HG02981 (cell line): ENCODE results near the gene NR5A2.
"Not testable (repeated sequence)": the region's sequence is repeated elsewhere in the genome, so short reads cannot be mapped to it uniquely, and the experiment has no call there.

Experiments used
- ATAC-seq: cut with Tn5 transposase; IDR thresholded peaks from one replicate; pipeline ENCODE4 v1.9.1; 2021; ENCODE audit warnings: mild to moderate bottlenecking, moderate library complexity; ENCODE audit not compliant: unreplicated experiment

The NR5A2 gene

DNA sequence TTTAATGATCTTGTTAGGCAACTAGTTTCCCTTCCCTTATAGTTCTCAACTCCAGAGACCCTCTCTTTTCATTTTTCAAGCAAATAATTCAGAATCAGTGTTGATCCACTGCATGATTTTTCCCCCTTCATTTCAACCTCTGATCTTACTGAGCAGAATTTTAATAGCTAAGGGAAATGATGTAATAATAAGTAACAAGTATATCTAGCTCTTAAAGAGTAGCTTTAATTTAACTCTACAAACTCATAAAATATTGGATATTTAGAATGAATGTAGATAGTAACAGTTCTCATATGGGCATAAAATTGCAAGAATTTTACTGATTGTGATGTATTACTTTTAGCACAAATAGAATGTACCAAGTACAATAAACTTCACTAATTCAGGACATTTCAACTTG lies 130.2 kb downstream of the NR5A2 start:
- no peak for ATAC-seq

DNA sequence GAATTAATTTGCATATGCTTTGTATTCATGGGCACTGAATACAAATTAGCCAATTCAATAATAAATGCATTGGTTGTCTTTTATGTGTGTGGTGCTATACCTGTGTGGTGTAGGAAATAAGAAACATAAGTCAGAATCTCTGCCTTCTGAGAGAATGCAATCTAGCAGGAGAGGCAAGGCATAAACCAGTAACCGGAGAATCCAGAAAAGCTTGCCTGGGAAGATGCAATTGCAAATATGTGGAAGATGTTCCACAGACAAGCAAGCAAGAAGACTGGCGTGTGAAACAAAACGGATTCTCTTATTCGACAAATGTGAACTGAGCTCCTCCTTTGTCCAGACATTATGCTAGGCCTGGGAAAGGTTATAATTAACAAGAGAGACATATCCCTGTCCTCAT lies 134.3 kb downstream of the NR5A2 start:
- no peak for ATAC-seq

DNA sequence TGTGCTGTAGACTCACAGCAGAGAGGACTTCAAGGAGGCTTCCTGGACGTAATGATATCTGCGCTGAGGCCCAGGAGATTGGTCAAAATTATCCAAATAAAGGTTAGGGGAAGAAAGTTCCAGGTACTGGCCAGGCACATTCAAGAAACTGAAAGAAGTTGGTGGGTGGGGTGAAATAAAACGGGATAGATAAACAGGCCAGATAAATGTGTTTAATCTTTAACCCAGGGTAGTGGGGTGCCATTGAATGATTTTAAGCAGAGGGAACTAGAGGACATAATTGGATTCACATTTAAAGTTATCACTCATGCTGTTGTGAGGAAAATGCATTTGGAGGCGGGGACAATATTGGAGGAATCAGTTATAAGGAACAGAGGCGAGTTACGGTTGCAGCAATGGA lies 134.7 kb downstream of the NR5A2 start:
- no peak for ATAC-seq

DNA sequence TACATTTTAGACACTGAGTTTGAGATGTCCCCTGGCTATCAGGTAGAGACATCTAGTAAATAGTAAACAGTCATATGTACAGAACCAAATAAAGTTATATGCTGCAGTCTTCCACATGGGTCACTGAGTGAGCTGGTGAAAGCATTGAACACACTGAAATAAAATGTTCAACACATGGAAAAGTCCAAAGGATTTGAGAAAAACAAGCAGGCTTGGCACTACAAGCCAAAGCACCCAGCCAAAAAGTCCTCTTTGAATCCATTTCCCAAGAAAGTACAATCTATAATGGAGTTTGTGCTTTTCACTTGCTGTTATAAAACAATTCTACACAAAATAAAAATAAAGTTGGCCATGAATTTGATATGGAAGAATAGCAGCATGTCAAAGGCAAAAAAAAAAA lies 135.4 kb downstream of the NR5A2 start:
- ATAC-seq = no peak

DNA sequence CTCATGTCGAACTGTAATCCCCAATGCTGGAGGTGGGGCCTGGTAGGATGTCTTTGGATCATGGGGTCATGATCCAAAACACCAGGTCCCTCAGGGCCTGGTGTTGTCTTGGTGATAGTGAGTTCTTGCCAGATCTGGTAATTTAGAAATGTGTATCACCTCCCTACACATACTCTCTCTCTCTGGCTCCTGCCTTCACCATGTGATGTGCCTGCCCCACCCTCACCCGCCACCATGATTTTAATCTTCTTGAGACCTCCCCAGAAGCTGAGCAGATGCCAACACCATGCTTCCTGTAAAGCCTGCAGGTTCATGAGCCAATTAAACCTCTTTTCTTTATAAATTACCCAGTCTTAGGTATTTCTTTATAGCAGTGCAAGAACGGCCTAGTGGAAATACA lies 136.4 kb downstream of the NR5A2 start:
- ATAC-seq = no peak

DNA sequence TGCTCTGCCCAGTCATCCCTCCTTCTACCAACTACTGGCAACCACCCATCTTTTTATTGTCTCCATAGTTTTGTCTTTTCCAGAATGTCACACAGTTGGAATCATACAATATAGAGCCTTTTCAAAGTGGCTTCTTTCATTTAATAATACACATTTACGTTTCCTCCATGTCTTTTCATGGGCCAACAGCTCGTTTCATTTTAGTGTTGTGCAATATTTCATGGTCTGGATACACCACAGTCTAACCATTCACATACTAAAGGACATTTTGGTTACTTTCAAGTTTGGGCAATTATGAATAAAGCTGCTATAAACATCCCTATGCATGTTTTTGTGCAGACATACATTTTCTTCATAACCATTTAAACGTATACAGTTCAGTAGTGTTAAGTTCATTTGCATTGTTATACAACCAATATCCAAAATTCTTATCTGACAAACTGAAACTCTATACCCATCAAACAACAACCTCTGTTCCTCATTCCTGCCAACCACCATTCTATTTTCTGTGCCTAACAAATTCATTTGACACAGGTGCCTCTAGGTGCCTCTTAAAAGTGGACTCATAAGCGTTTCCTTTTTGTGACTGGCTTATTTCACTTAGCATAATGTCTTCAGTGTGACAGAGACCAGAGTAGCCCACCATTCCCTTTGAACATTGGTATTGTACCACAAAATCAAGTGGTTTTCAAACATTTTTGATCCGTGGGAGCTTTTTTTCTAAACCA lies 138.1 kb downstream of the NR5A2 start:
- ATAC-seq = no peak

DNA sequence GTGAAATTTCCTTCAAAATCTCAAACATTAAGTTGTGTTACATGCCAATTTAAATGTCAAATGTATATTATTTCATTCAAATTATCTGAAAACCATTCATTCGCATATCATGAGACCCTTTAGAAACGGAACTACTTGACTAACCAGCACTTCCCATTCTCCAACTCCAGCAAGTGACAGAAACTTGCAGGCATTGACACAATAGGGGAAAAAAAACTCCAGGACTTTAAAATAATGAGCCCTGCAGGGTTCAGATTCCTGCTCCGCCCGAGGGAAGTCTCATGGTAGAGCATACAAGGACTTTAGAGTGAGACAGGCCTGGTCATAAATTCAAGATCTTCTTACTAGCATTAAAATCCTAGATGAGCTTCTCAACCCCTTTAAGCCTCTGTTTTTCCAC lies 138.9 kb downstream of the NR5A2 start:
- ATAC-seq = no peak

DNA sequence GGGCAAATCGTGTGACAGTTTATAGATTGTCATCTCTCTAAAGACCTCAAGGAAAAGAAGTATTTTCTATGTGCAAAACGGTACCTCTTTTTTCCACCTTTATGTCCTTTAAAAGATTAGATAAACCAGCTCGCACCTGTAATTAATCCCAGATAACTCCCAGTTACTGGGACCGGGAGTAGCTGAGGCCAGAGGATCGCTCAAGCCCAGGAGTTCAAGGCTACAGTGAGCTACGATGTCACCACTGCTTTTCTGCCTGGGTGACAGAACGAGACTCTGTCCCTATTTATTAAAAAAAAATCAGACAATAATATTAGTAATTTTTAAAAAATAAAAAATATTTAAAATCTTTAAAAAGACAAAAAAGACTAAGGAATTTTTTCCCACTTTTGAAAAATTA lies 141.4 kb downstream of the NR5A2 start:
- ATAC-seq = no peak

DNA sequence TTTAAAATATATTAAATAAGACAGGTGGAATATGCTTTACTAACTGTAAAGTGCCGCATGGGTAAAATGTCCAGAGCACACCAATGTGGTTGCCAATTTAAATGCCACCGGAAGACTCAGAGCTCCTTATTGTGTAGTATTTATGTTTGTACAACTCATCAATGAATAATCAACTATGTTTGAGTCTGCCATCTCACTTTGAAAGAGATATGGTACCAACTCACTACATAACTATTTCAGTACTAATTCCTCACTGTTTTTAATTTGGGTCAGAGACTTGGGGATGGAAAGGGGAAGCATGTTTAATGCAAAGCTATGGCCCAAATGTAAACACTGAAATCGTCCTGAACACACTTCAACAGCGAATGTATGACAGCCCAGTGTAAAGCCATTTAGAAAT lies 144.8 kb downstream of the NR5A2 start:
- no peak for ATAC-seq

DNA sequence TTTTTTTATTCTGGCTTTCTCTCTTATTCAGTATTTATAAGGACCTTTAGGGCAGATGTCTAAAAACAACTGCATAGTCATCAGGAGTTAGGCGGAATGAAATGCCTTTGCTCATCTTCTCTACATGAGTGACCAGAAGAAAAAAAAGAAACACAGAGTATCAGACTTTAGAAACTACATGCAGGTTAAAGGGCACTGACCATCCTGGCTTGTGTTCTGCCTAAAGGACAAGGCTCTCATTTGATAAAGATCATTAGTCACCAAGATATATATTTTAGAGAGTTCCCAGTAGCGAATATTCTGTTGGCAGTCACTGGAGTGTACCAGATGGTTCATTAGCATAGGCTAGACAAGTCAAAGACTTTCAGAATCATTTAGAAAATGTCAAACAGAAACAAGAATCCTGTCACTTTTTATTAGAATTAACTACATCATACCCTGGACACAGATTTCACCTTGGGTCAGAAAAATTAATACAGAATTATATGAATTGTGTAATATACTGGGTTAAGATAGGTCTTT lies 145.6 kb downstream of the NR5A2 start:
- no peak for ATAC-seq

DNA sequence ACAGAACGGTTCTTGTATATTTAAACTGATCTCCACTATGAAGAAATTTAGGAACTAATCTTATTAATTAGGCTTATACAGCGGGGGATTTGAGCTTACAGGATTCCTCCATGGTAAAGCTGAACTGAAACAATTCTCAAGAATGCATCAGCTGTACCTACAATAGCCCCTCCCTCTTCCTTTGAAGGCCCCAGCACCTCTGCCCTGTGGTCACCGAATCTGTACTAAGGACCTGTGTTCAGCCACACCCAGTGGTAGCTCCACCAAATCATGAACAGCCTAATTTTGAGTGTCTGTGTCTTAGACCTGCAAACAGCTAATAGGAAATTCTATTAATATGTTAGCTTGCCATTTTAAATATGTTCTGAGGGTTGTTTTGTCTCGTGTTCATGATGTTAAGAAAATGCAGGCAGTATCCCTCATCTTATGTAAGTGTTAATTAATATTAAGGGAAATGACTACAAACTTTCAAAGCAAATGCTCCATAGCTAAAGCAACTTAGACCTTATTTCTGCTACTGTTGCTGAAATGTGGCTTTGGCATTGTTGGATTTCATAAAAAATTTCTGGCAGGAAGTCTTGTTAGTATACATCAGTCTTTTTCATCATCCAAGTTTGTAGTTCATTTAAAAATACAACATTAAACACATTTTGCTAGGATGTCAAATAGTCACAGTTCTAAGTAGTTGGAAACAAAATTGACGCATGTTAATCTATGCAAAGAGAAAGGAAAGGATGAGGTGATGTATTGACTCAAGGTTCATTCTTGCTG lies 147.2 kb downstream of the NR5A2 start:
- no peak for ATAC-seq

DNA sequence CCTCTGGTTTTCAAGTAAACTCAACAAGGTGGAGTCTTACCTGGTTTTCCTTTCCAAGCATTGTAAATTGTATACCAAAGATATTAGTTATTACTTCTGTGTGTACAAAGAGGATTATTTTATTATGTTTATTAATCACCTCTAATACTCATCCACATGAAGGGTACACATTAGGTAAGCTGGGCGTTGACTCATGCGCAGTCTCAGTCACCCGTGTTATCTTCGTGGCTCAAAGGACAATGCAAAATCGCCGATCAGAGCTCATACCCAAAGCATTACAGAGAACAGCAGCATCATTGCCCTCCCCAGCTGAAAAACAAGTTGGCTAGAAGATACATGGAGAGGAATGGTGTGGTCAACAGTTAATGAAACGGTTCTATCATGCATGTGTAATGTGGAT lies 148.7 kb downstream of the NR5A2 start:
- no peak for ATAC-seq

DNA sequence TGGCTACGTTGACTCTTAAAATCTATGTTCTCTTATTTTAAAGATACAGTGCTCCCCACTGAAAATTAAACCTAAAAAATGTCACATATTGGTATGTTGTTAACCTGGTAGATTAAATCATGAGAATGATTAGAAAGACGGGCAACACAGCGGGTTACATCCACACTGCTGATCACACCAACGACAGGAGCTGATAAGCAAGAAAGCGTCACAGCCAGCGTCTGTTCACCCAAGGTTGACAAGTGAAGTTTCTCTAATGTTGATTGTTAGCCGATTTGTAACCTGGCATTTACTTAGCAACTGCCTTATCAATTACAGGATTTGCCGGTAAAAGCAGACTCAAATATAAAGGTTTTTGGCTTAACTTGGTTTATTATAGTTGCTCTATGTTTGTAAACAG lies 149.3 kb downstream of the NR5A2 start:
- no peak for ATAC-seq

DNA sequence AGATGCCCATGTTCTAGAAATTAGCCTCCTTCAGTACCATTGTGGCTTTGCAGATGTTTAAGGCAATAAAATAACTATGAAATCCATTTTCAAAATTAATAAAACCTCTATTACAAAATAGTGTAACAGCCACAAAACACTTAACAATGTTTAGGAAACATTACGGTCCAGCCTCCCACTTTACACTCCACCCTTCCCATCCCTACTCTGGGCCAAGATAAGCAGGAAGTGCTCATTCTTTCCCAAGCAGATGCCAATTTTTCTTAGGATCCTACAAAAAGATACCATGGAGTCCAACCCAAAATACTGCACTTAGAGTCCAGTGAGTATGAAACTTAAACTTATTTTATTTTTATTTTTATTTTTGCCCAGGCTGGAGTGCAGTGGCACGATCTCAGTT lies 150.8 kb downstream of the NR5A2 start:
- ATAC-seq = no peak

DNA sequence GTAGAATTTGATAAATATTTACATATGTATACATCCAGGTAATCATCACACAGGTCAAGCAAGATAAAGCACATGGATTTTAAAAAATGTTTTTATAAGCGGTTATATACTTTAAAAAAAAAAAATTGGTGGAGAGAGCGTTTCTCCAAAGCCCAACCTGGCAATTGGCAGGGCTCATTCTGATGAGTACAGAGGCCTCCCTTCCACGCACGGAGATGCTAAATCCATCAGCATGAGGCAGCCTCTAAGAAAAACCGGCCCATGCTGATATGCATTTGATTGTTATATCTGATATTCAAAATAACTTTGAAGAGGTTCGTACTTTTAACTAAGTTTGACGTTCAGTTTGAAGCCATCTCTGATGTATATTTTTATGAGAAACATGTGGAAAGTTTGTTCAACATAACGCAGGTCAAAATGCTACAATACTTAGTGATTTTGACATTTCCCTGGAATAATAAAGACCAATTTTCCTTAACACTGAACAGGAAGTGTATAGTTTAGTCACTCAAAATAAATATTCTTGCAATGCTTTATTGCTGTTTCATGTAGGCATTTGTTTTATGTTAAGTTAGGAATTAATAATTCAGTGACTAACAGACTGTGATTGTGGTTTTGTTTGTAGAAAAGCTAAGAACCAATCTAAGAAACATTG lies 151.7 kb downstream of the NR5A2 start:
- ATAC-seq = no peak

DNA sequence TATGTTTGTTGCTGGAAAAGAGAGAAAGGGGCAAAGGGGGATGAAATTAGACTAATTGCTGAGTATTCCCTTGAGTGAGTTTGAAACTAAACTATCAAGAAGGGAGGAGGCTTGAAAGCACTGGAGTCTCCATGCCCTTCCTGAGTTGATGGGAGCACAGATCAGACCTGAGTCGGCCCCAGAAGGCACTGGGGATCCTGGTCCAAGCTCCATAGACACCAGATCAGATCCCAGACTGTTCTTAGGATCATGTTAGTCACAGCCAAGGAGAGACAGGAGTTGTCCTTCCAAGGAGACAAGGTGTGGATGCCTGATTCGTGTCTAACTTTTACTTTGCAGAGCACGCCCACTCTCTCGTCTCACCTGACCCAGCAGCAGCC lies 152.3 kb downstream of the NR5A2 start:
- no peak for ATAC-seq

DNA sequence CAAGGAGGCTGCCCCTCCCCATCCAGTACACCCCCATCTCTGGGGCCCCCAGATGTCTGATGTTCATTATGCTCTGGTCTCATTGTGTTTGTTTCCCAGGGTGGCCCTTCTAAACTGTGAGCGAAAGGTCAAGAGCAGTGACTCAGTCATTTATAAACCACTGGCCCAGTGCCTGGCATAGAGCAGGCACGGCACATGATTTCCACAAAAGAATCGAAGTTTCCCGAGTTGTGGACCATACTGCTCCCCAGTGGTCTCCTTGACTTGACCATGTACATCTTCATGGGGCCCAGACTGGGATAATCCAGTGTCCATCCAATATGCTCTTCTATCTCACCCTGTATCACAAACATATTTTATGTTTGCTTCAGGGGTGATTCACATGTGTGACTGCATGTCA lies 153.3 kb downstream of the NR5A2 start:
- no peak for ATAC-seq

DNA sequence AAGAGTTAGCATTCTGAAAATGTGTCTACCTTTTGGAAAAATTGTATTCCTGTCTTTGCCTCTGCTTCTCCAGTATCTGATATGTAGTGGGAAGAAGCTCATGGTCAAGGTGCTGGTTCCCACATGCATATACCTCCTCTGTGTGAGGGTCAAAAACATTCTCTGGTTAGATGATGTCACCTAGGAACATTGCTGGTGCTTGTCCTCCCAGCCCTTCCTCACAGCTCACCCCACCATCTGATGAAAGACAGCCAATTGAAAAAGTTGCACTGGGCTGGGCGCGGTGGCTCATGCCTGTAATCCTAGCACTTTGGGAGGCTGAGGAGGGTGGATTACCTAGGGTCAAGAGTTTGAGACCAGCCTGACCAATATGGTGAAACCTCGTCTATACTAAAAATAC lies 154.4 kb downstream of the NR5A2 start:
- no peak for ATAC-seq

DNA sequence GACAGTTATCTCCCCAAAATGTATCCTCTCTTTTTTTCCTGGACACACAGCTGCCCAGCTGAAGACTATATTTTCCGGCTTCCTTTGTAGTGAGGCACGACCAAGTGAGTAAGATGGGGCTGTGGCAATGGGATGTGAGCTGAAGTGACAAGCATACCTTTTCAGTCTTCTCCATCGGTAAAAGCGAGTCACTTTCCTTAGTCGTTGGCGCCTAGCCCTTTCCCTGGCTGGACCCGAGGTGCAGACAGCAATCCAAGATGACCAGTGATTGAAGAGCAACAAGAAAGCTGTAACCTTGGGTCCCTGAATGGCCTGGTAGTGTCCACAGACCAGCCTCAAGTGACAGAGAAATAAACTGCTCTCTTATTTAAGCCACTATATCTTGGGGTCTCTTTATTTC lies 155.2 kb downstream of the NR5A2 start:
- no peak for ATAC-seq

DNA sequence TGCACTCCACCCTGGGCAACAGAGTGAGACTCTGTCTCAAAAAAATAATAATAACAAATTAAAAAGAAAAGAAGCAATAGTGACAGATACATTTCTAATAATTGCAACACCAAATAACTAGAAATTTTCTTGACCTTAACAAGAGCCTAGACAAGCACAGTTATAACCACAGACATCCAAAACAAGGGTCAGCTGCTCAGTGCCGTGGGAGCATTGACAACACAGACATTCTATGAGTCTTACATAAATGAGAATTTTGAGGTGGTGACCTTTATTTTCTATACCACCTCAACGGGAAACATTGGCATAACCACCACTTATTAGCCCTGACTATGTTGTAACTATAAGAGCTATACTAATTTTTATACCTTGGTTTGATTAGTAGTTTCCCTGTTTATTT lies 156.1 kb downstream of the NR5A2 start:
- no peak for ATAC-seq

DNA sequence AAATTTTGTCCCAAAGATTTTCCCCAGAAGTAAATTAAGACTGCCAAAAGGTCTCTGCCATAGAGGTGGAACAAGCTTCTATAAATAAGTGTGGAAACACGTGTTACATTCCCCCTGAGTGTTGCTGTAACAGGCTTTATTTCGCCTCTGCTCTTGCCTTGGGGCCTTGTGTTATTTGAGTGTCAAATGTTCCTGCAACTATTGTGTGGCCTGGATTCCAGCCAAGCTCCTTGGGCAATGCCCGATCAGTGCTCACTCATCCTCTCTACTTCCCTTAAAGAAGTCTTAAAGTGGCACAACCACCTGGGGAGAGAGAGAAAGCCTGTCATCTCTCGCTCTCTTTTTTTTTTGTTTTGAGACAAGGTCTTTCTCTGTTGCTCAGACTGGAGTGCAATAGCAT lies 156.7 kb downstream of the NR5A2 start:
- ATAC-seq = no peak

DNA sequence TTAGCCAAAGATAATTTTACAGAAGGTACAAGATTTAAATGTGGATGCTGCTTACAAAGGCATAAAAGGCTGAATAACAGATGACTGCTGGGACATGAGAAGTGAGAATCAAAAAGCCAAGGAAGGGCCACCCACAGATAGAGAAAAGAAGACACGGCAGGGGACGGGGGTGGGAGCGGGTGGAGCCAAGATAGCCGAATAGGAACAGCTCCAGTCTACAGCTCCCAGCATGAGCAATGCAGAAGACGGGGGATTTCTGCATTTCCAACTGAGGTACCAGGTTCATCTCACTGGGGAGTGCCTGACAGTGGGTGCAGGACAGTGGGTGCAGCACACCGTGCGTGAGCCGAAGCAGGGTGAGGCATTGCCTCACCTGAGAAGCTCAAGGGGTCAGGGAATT lies 157.7 kb downstream of the NR5A2 start:
- ATAC-seq = not testable (repeated sequence)
